Limb (tissue), 2 donors: Measurements from ENCODE around the gene TLCD3B.
"Not testable (repeated sequence)": the region's sequence is repeated elsewhere in the genome, so short reads cannot be mapped to it uniquely, and the experiment has no call there.

Source experiments
- DNase-seq, 2 donors: peaks; one replicate each; pipeline ENCODE4 v3.0.0-alpha.2; 2016; ENCODE audit errors: extremely low spot score in 2 of 2

The TLCD3B gene

GRCh38 chr16:30063278-30063892 lies 32.3 kb upstream of the TLCD3B start:
- no peak for DNase-seq

- DNase-seq: peak; percentile 55 to 61
These were observed 29.9 kb upstream of the TLCD3B start for GRCh38 chr16:30060836-30061554.

GRCh38 chr16:30060346-30060745 lies 29.3 kb upstream of the TLCD3B start:
- peak in 1 of 2 donors; percentile 22 for DNase-seq

GRCh38 chr16:30054959-30055553 lies 24.0 kb upstream of the TLCD3B start:
- no peak for DNase-seq

GRCh38 chr16:30054451-30054850 lies 23.4 kb upstream of the TLCD3B start:
- DNase-seq: no peak

- no peak for DNase-seq
These were observed 22.4 kb upstream of the TLCD3B start for GRCh38 chr16:30053376-30054015.

GRCh38 chr16:30052671-30053372 lies 21.8 kb upstream of the TLCD3B start:
- DNase-seq: peak; percentile 93 to 96

- DNase-seq: no peak
These were observed 20.4 kb upstream of the TLCD3B start for GRCh38 chr16:30051518-30051917.

- no peak for DNase-seq
These were observed 18.8 kb upstream of the TLCD3B start for GRCh38 chr16:30049871-30050270.

- no peak for DNase-seq
These were observed 15.5 kb upstream of the TLCD3B start for GRCh38 chr16:30046588-30046987.

GRCh38 chr16:30046178-30046577 lies 15.1 kb upstream of the TLCD3B start:
- no peak for DNase-seq

- peak in 1 of 2 donors; percentile 24 for DNase-seq
These were observed 10.8 kb upstream of the TLCD3B start for GRCh38 chr16:30041841-30042240.

GRCh38 chr16:30040690-30041089 lies 9.6 kb upstream of the TLCD3B start:
- not testable (repeated sequence) for DNase-seq

GRCh38 chr16:30040221-30040620 lies 9.2 kb upstream of the TLCD3B start:
- no peak for DNase-seq

- DNase-seq: no peak
These were observed 2.2 kb upstream of the TLCD3B start for GRCh38 chr16:30033270-30033669.

GRCh38 chr16:30032083-30032819 lies 1.2 kb upstream of the TLCD3B start:
- DNase-seq: peak; percentile 42 to 77

- no peak for DNase-seq
These were observed 427 bp upstream of the TLCD3B start for GRCh38 chr16:30031477-30031918.

GRCh38 chr16:30030011-30030685 lies 923 bp downstream of the TLCD3B start:
- DNase-seq: no peak

- peak; percentile 29 to 73 for DNase-seq
These were observed 2.5 kb downstream of the TLCD3B start for GRCh38 chr16:30028438-30029076.
